ES-I3 (cell line): ENCODE measurements around the gene AGBL1.
"Not testable (repeated sequence)": the region's sequence is repeated elsewhere in the genome, so short reads cannot be mapped to it uniquely, and the experiment has no call there.

ENCODE experiments used
- H3K36me3 ChIP-seq: 2 replicates; pipeline ENCODE4 v1.6.1; 2013; ENCODE audit warnings: mild to moderate bottlenecking, low read length, control low read depth, moderate library complexity; ENCODE audit not compliant: insufficient read depth
- H3K4me1 ChIP-seq: 2 replicates; pipeline ENCODE4 v1.6.1; 2013; ENCODE audit warnings: mild to moderate bottlenecking, control low read depth, low read length; ENCODE audit not compliant: insufficient read depth
- H3K9ac ChIP-seq: 2 replicates; pipeline ENCODE4 v1.6.1; 2013; ENCODE audit warnings: low read depth, mild to moderate bottlenecking, low read length, moderate library complexity
- H3K9me3 ChIP-seq: 2 replicates; pipeline ENCODE4 v1.6.1; 2013; ENCODE audit warnings: mild to moderate bottlenecking, low read length, moderate library complexity; ENCODE audit not compliant: control insufficient read depth, insufficient read depth

The AGBL1 gene

GRCh38 chr15:86433983-86434382, 354.3 kb downstream of the AGBL1 start:
- Histone ChIP-seq H3K9ac (no peak overlapping the region), H3K9me3 (no peaks in the 10 kb centered on the region), H3K36me3 (no peaks in the 10 kb centered on the region)

DNA sequence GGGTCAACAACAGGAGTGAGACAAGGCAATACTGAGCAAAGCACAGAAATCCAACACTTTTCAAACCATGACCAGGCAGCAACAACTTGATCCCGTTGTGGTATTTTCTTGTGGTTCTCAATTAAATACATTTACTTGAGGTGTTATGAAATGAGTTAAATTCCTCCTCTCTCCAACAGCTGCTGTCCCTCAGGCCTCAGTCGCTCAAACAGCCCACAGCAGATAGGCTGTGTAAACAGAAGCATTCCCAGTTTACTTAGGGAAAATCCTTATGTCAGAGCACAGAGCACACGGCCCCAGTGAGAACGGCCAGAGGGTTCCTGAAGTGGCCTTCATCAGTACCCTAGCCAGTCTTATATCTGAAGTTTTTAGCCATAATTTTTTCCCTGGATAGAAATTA, 359.9 kb downstream of the AGBL1 start:
- Histone ChIP-seq H3K9me3 (no peaks in the 10 kb centered on the region), H3K36me3 (no peaks in the 10 kb centered on the region; the same call in 1 of the 2 replicates)

More at GRCh38 chr15:86433983-86434382, 354.3 kb downstream of the AGBL1 start:
- H3K4me1 ChIP-seq: no peaks in the 10 kb centered on the region

DNA sequence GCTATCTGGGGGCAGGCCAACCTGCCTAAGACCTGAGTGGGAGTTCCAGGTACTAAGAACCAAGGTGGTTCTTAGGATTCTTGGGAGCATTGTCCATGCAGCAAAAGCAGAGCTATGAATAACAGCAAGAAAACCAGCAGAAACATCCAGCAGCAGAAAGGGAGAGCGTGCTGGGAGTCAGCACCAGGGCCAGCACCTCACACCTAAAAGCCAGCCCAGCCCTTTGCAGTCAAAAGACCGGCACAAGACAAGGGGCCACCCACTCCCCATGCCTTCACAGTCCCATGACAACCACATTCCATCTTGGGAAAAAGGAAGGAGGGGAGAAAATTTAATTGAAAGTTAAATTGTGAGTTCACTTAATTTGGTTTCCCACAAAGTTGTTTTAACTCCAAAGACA, 364.9 kb downstream of the AGBL1 start:
- Histone ChIP-seq H3K9ac (no peak overlapping the region), H3K36me3 (no peaks in the 10 kb centered on the region; the same call in 1 of the 2 replicates), H3K4me1 (no peaks in the 10 kb centered on the region), H3K9me3 (no peaks in the 10 kb centered on the region)

More for the DNA sequence above, 359.9 kb downstream of the AGBL1 start:
- Histone ChIP-seq H3K4me1 (no peaks in the 10 kb centered on the region), H3K9ac (no peak overlapping the region)

GRCh38 chr15:86445579-86446252, 366.0 kb downstream of the AGBL1 start:
- H3K9me3 ChIP-seq: no peaks in the 10 kb centered on the region
- no peaks in the 10 kb centered on the region; the same call in 1 of the 2 replicates for H3K36me3 ChIP-seq
- H3K4me1 ChIP-seq: no peaks in the 10 kb centered on the region
- no peak overlapping the region for H3K9ac ChIP-seq

GRCh38 chr15:86446253-86446640, 366.6 kb downstream of the AGBL1 start:
- Histone ChIP-seq H3K4me1 (no peaks in the 10 kb centered on the region), H3K9me3 (no peaks in the 10 kb centered on the region), H3K9ac (no peak overlapping the region), H3K36me3 (no peaks in the 10 kb centered on the region; the same call in 1 of the 2 replicates)

GRCh38 chr15:86465470-86466039, 385.9 kb downstream of the AGBL1 start:
- H3K9me3 ChIP-seq, H3K9ac ChIP-seq, H3K4me1 ChIP-seq, H3K36me3 ChIP-seq: not testable (repeated sequence)

DNA sequence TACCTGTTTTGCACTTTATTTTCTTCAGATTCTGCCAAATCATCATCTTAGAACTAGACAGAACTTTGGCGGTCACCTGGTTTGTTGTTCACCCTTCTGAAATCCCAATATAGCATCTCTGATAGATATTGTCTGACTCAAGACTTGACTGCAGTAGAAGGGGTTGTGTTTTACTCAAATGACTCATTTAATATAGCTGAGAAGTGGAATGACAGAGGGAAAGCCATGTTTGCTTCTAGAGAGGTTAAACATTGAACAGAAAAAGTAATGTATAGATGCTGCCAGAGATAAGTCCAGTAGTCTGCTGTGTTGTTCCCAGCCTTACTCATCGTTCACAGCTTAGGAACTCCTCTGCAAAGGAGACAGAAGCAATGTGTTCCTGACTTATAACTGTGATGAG, 402.0 kb downstream of the AGBL1 start:
- H3K4me1 ChIP-seq: no peaks in the 10 kb centered on the region
- H3K9ac ChIP-seq: no peak overlapping the region
- H3K9me3 ChIP-seq: no peaks in the 10 kb centered on the region
- no peaks in the 10 kb centered on the region for H3K36me3 ChIP-seq

- Histone ChIP-seq H3K4me1 (no peaks in the 10 kb centered on the region), H3K9ac (no peak overlapping the region), H3K36me3 (no peaks in the 10 kb centered on the region), H3K9me3 (no peaks in the 10 kb centered on the region)
Measured at GRCh38 chr15:86483936-86484335, 404.3 kb downstream of the AGBL1 start.

DNA sequence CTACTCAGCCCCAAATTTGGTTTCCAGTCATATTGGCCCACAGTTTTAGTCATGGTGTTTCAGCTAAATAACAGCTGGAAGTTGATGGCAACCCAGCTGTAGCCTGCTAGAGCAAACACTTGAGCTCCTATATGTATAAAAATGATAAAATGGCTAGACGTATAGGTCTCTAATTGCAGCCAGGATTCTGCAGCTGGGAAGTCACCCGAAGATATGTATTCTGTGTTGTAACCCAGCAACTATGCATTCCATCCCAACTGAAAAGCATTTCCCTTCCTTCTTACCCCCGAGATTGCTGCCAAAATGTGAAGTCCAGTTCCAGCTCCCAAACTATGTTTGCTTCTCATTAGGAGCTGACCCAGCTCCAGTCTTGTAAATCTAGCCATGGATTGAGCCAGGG, 408.4 kb downstream of the AGBL1 start:
- H3K9me3 ChIP-seq: no peaks in the 10 kb centered on the region
- no peaks in the 10 kb centered on the region for H3K36me3 ChIP-seq
- no peak overlapping the region for H3K9ac ChIP-seq

DNA sequence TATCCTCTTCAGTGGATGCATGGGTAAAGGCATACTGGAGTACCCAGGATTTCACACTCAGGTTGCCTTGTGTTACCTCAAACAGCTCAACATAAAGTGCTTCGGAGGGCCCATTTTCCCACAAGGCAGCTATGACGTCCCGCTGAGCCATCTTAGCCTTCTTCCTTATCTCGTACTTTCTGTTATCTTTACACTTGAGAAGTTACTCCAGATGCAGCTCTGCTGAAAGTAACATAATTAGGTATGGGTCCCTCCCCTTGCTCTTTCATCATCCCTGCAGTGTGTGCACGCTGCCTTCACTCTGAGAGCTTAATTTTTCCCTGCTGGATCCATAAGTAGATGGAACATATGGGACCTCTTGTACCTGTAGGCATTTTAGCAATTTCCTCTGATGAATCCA, 410.3 kb downstream of the AGBL1 start:
- Histone ChIP-seq H3K36me3 (no peaks in the 10 kb centered on the region), H3K9ac (no peak overlapping the region), H3K4me1 (no peaks in the 10 kb centered on the region), H3K9me3 (no peaks in the 10 kb centered on the region)

More for the DNA sequence above, 408.4 kb downstream of the AGBL1 start:
- H3K4me1 ChIP-seq: no peaks in the 10 kb centered on the region

DNA sequence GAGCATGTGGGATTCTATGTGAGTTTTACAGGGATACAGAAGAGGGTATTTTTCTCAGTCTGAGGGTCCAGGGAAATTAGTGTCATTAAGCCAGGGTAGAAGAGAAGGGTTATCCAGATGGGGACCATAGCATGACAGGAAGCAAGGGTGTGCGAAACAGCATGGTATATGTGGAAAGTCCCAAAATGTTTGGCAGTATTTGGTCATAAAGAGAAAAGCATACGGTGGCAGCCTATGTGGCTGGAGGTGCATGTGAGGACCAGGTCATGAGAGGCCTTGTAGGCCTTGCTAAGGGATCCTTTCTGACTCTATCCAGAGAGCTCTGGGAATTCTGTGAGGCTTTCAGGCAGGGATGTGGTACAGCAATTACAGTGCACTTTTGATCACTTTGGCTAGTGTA, 411.4 kb downstream of the AGBL1 start:
- Histone ChIP-seq H3K9ac (no peak overlapping the region), H3K4me1 (no peaks in the 10 kb centered on the region), H3K36me3 (no peaks in the 10 kb centered on the region), H3K9me3 (no peaks in the 10 kb centered on the region)

GRCh38 chr15:86493884-86494283, 414.2 kb downstream of the AGBL1 start:
- Histone ChIP-seq H3K36me3 (no peaks in the 10 kb centered on the region), H3K9ac (no peak overlapping the region), H3K4me1 (no peaks in the 10 kb centered on the region), H3K9me3 (no peaks in the 10 kb centered on the region)

- Histone ChIP-seq H3K4me1 (no peaks in the 10 kb centered on the region), H3K9me3 (no peaks in the 10 kb centered on the region), H3K36me3 (no peaks in the 10 kb centered on the region), H3K9ac (no peak overlapping the region)
Measured at GRCh38 chr15:86494475-86494874, 414.8 kb downstream of the AGBL1 start.

- Histone ChIP-seq H3K9ac (no peak overlapping the region), H3K4me1 (no peaks in the 10 kb centered on the region), H3K9me3 (no peaks in the 10 kb centered on the region; the same call in 1 of the 2 replicates), H3K36me3 (no peaks in the 10 kb centered on the region)
Measured at GRCh38 chr15:86502301-86502700, 422.6 kb downstream of the AGBL1 start.

- no peaks in the 10 kb centered on the region for H3K36me3 ChIP-seq
- no peak overlapping the region for H3K9ac ChIP-seq
- H3K9me3 ChIP-seq: no peaks in the 10 kb centered on the region; the same call in 1 of the 2 replicates
- no peaks in the 10 kb centered on the region for H3K4me1 ChIP-seq
Measured at GRCh38 chr15:86505951-86506350, 426.3 kb downstream of the AGBL1 start.
